H1 (cell line): Measurements from ENCODE around the gene XDH. TPM values are rescaled to one million over a fixed set of nuclear protein-coding genes. Genes with fewer than 3 reads are reported as not detected.

Experiments used
- CTCF ChIA-PET: fragments of 300-600 bp; sonication (Branson Sonifier 250); formaldehyde crosslinking; loops from one replicate; lab custom pipeline; 2021; ENCODE audit not compliant: partially characterized antibody; lab: Charles Lee
- POLR2A ChIA-PET: fragments of 300-600 bp; sonication (Branson Sonifier 250); formaldehyde crosslinking; loops from one replicate; lab custom pipeline; 2021; ENCODE audit warnings: inconsistent platforms; ENCODE audit not compliant: partially characterized antibody; lab: Charles Lee
- DNase-seq, 2 experiments: peaks; one replicate each; pipeline versions ENCODE4 v3.0.0 to v3.0.0-alpha.2; 2010 to 2022; ENCODE audit warnings: low spot score in 2 of 2, low read depth in 1 of 2, mixed read lengths in 1 of 2
- FAIRE-seq: peaks from 2 replicates; lab custom pipeline; 2011; peaks lifted over from hg19 to GRCh38; lab: Jason Lieb, UNC
- H2AFZ ChIP-seq: 2 replicates; pipeline ENCODE4 v1.8.1; 2012; ENCODE audit warnings: low read length, inconsistent platforms
- H2AK5ac ChIP-seq: 2 replicates; pipeline ENCODE4 v1.6.1; 2013; ENCODE audit warnings: low read depth, low read length
- H2BK120ac ChIP-seq: replicated peaks from 2 replicates; pipeline ENCODE3; 2013; ENCODE audit warnings: low read depth, low read length, inconsistent platforms
- H2BK12ac ChIP-seq: 2 replicates; pipeline ENCODE4 v1.6.1; 2013; ENCODE audit warnings: low read depth, low read length
- H2BK15ac ChIP-seq: 2 replicates; pipeline ENCODE4 v1.6.1; 2013; ENCODE audit warnings: low read length
- H2BK20ac ChIP-seq: 2 replicates; pipeline ENCODE4 v1.6.1; 2013; ENCODE audit warnings: low read length
- H2BK5ac ChIP-seq: 2 replicates; pipeline ENCODE4 v1.6.1; 2013; ENCODE audit warnings: low read depth, low read length
- H3K14ac ChIP-seq: 2 replicates; pipeline ENCODE4 v1.6.1; 2013; ENCODE audit warnings: inconsistent platforms; ENCODE audit not compliant: insufficient read length
- H3K18ac ChIP-seq: 2 replicates; pipeline ENCODE4 v1.6.1; 2013; ENCODE audit warnings: low read length; ENCODE audit errors: extremely low read depth
- H3K23ac ChIP-seq: 2 replicates; pipeline ENCODE4 v1.6.1; 2013; ENCODE audit warnings: inconsistent platforms; ENCODE audit not compliant: insufficient read length
- H3K23me2 ChIP-seq: 2 replicates; pipeline ENCODE4 v1.6.1; 2013; ENCODE audit warnings: low read depth, low read length
- H3K27ac ChIP-seq: 2 replicates; pipeline ENCODE4 v1.6.1; 2011; ENCODE audit warnings: low read depth, low read length, inconsistent platforms
- H3K27me3 ChIP-seq, 4 experiments: replicated peaks in 1 of 4; 1 replicate in 1 of 4; 2 replicates in 3 of 4; pipeline versions ENCODE4 v1.6.1 to v1.8.1; 2011 to 2013; ENCODE audit warnings: low read length in 3 of 4, mild to moderate bottlenecking in 3 of 4, inconsistent platforms in 2 of 4, mixed read lengths in 2 of 4, moderate library complexity in 1 of 4; ENCODE audit not compliant: control insufficient read depth in 3 of 4, insufficient read depth in 3 of 4; ENCODE audit errors: extremely low read depth in 1 of 4
- H3K36me3 ChIP-seq, 4 experiments: 2 replicates each; pipeline versions ENCODE4 v1.6.1 to v1.8.1; 2011 to 2013; ENCODE audit warnings: mild to moderate bottlenecking in 4 of 4, low read length in 3 of 4, moderate library complexity in 2 of 4, control low read depth in 1 of 4, inconsistent platforms in 1 of 4; ENCODE audit not compliant: insufficient read depth in 4 of 4, control insufficient read depth in 2 of 4
- H3K4ac ChIP-seq: replicated peaks from 2 replicates; pipeline ENCODE3; 2013; ENCODE audit warnings: low read length, low read depth, mixed read lengths, inconsistent platforms; ENCODE audit not compliant: insufficient read length
- H3K4me1 ChIP-seq, 4 experiments: replicated peaks in 1 of 4; 1 replicate in 1 of 4; 2 replicates in 3 of 4; pipeline versions ENCODE4 v1.6.1 to v1.8.1; 2011 to 2013; ENCODE audit warnings: low read length in 3 of 4, inconsistent platforms in 2 of 4, mixed read lengths in 1 of 4; ENCODE audit not compliant: insufficient read depth in 4 of 4, control insufficient read depth in 3 of 4
- H3K4me2 ChIP-seq, 2 experiments: 2 replicates each; pipeline versions ENCODE4 v1.6.1 to v1.8.1; 2011 to 2013; ENCODE audit warnings: low read depth in 2 of 2, low read length in 2 of 2, control low read depth in 1 of 2, inconsistent platforms in 1 of 2, mild to moderate bottlenecking in 1 of 2; ENCODE audit not compliant: insufficient read depth in 1 of 2
- H3K4me3 ChIP-seq, 4 experiments: fragments of 200-600, 300-600 bp in 1 of 4; sonication (generic), shearing (Covaris generic), sonication (Bioruptor Twin) in 1 of 4; 2 replicates each; pipeline versions ENCODE4 v1.5.1 to v1.8.1; 2011 to 2016; ENCODE audit warnings: low read length in 4 of 4, low read depth in 3 of 4, control low read depth in 2 of 4, inconsistent platforms in 2 of 4, mild to moderate bottlenecking in 2 of 4, mixed read lengths in 1 of 4, moderate library complexity in 1 of 4; ENCODE audit not compliant: insufficient read depth in 2 of 4; ENCODE audit errors: extremely low read depth in 1 of 4
- H3K56ac ChIP-seq: replicated peaks from 2 replicates; pipeline ENCODE3; 2013; ENCODE audit warnings: low read depth, mild to moderate bottlenecking, mixed read lengths, low read length, inconsistent platforms; ENCODE audit not compliant: insufficient read length
- H3K79me1 ChIP-seq: 2 replicates; pipeline ENCODE4 v1.6.1; 2013; ENCODE audit warnings: low read depth, low read length, control low read depth
- H3K79me2 ChIP-seq, 2 experiments: 2 replicates each; pipeline versions ENCODE4 v1.6.1 to v1.8.1; 2012 to 2013; ENCODE audit warnings: low read length in 2 of 2, mild to moderate bottlenecking in 2 of 2, inconsistent platforms in 1 of 2; ENCODE audit not compliant: insufficient read depth in 2 of 2, control insufficient read depth in 1 of 2
- H3K9ac ChIP-seq, 4 experiments: replicated peaks in 1 of 4; 1 replicate in 1 of 4; 2 replicates in 3 of 4; pipeline versions ENCODE4 v1.6.1 to v1.8.1; 2011 to 2013; ENCODE audit warnings: low read depth in 3 of 4, low read length in 3 of 4, control low read depth in 2 of 4, mild to moderate bottlenecking in 2 of 4, moderate library complexity in 2 of 4, inconsistent platforms in 1 of 4; ENCODE audit errors: extremely low read depth in 1 of 4
- H3K9me3 ChIP-seq, 2 experiments: 2 replicates each; pipeline versions ENCODE4 v1.6.1 to v1.8.1; 2012 to 2013; ENCODE audit warnings: mild to moderate bottlenecking in 2 of 2, moderate library complexity in 2 of 2, control low read depth in 1 of 2, inconsistent platforms in 1 of 2, low read depth in 1 of 2, low read length in 1 of 2, mixed read lengths in 1 of 2; ENCODE audit not compliant: insufficient read depth in 2 of 2
- H4K20me1 ChIP-seq, 2 experiments: replicated peaks in 1 of 2; 2 replicates each; pipeline versions ENCODE3 to v1.8.1; 2011 to 2013; ENCODE audit warnings: inconsistent platforms in 2 of 2, low read length in 2 of 2, mild to moderate bottlenecking in 1 of 2; ENCODE audit not compliant: insufficient read depth in 2 of 2, control insufficient read depth in 1 of 2
- H4K5ac ChIP-seq: 2 replicates; pipeline ENCODE4 v1.6.1; 2013; ENCODE audit warnings: low read length, low read depth, mixed read lengths, inconsistent platforms; ENCODE audit not compliant: insufficient read length
- H4K8ac ChIP-seq: 2 replicates; pipeline ENCODE4 v1.8.0; 2013; ENCODE audit warnings: mild to moderate bottlenecking, moderate library complexity, low read length, inconsistent platforms; ENCODE audit not compliant: insufficient read depth; ENCODE audit errors: extremely low read depth
- H4K91ac ChIP-seq: replicated peaks from 2 replicates; pipeline ENCODE3; 2013; ENCODE audit warnings: low read length, mixed read lengths, inconsistent platforms; ENCODE audit not compliant: insufficient read length
- BRCA1 ChIP-seq: IDR thresholded peaks from 2 replicates; pipeline ENCODE4 v1.6.1; 2012; ENCODE audit warnings: low read depth, low read length, improper control_type of control experiment
- CBX5 ChIP-seq: fragments of 300-800, 300-1000 bp; sonication (generic); IDR thresholded peaks from 2 replicates; pipeline ENCODE4 v1.7.1; 2016; ENCODE audit warnings: antibody characterized with exemption, low read length, low read depth
- CBX8 ChIP-seq: fragments of 300-800, 300-1000 bp; sonication (generic); IDR thresholded peaks from 2 replicates; pipeline ENCODE4 v1.7.1; 2016; ENCODE audit warnings: low read depth, low read length, borderline replicate concordance
- CEBPB ChIP-seq: IDR thresholded peaks from 2 replicates; pipeline ENCODE4 v1.6.1; 2012; ENCODE audit warnings: low read depth, low read length
- GABPA ChIP-seq: IDR thresholded peaks from 2 replicates; pipeline ENCODE4 v1.6.1; 2011; ENCODE audit warnings: mild to moderate bottlenecking, low read length, moderate library complexity, borderline replicate concordance; ENCODE audit not compliant: insufficient read depth
- GTF2F1 ChIP-seq: IDR thresholded peaks from 2 replicates; pipeline ENCODE4 v1.6.1; 2012; ENCODE audit warnings: low read depth, low read length, improper control_type of control experiment, borderline replicate concordance
- HDAC6 ChIP-seq: IDR thresholded peaks from one replicate; pipeline ENCODE4 v1.7.1; 2012; ENCODE audit warnings: low read depth, mild to moderate bottlenecking, inconsistent platforms, low read length, moderate library complexity
- NRF1 ChIP-seq: IDR thresholded peaks from 2 replicates; pipeline ENCODE4 v1.6.1; 2011; ENCODE audit warnings: mild to moderate bottlenecking, low read depth, low read length, improper control_type of control experiment
- POLR2AphosphoS5 ChIP-seq: IDR thresholded peaks from 2 replicates; pipeline ENCODE4 v1.6.1; 2011; ENCODE audit warnings: low read depth, low read length
- POU5F1 ChIP-seq: IDR thresholded peaks from 2 replicates; pipeline ENCODE4 v1.6.1; 2011; ENCODE audit warnings: low read depth, mild to moderate bottlenecking, low read length, moderate library complexity
- SIN3A ChIP-seq, 2 experiments: IDR thresholded peaks in 1 of 2; conservative IDR thresholded peaks in 1 of 2; 2 replicates each; pipeline ENCODE4 v1.6.1; 2011 to 2012; ENCODE audit warnings: low read length in 2 of 2, improper control_type of control experiment in 1 of 2, low read depth in 1 of 2, mild to moderate bottlenecking in 1 of 2
- SIX5 ChIP-seq: IDR thresholded peaks from 2 replicates; pipeline ENCODE4 v1.6.1; 2011; ENCODE audit warnings: mild to moderate bottlenecking, low read depth, low read length
- SP2 ChIP-seq: IDR thresholded peaks from 2 replicates; pipeline ENCODE4 v1.6.1; 2012; ENCODE audit warnings: mild to moderate bottlenecking, low read length, inconsistent platforms
- SRF ChIP-seq: IDR thresholded peaks from 2 replicates; pipeline ENCODE4 v1.6.1; 2011; ENCODE audit warnings: mild to moderate bottlenecking, low read depth, low read length, moderate library complexity
- SUZ12 ChIP-seq: fragments of 200-600 bp; sonication (generic); IDR thresholded peaks from 2 replicates; pipeline ENCODE4 v1.6.1; 2012; ENCODE audit warnings: mild to moderate bottlenecking, inconsistent platforms, low read length, moderate library complexity, mixed read lengths
- YY1 ChIP-seq: IDR thresholded peaks from 2 replicates; pipeline ENCODE4 v1.6.1; 2011; ENCODE audit warnings: low read depth, mild to moderate bottlenecking, low read length
- WGBS, 2 experiments: shearing (Covaris generic) in 1 of 2; methylation state at CpG; one replicate each; pipeline versions ENCODE4 v1.1.6 to v1.1.7; 2013 to 2015; ENCODE audit warnings: low lambda C conversion rate in 2 of 2, mixed read lengths in 2 of 2, inconsistent platforms in 1 of 2, low coverage in 1 of 2, missing lambda C conversion rate in 1 of 2; ENCODE audit not compliant: insufficient replicate concordance in 2 of 2, insufficient coverage in 1 of 2, insufficient read length in 1 of 2; ENCODE audit errors: extremely low coverage in 1 of 2, missing lambda C conversion rate in 1 of 2; 5-methylcytosine and 5-hydroxymethylcytosine counted together
- polyA plus RNA-seq, 7 experiments: library from polyadenylated mRNA; depleted of rRNA in 3 of 7; stranded (reverse) in 5 of 7; unstranded in 2 of 7; fragments of >200 nt in 5 of 7; fragments of 200-250 nt in 2 of 7; gene quantifications; 1 replicate in 5 of 7; 2 replicates in 1 of 7; 4 replicates in 1 of 7; pipeline versions ENCODE4 v1.2.1 to v1.2.3, GENCODE V29; 2011 to 2013; ENCODE audit warnings: missing spikeins in 2 of 7, mixed read lengths in 2 of 7
- total RNA-seq: library from RNA; stranded (reverse); fragmentation: NEBNext Ultra II Directional; extraction: Animal tissue kit (Norgen Biotek cat#: 25700); gene quantifications from 2 replicates; pipeline ENCODE4 v1.2.1, GENCODE V29; 2021

Gene XDH
- total and polyA plus RNA-seq, 2 of the 8 experiments (the other 6 are each of a cell fraction or from before 2014, with no cell fraction given) = 0.68 to 1.2 TPM

GRCh38 chr2:31446848-31447247 lies 32.3 kb upstream of the XDH start:
- H4K20me1 ChIP-seq = no peaks in the 10 kb centered on the region
- no peak overlapping the region for H2AK5ac ChIP-seq
- WGBS, 2 experiments = 84% methylated on average over 3 of the region's 3 CpGs; no CpG with 5 or more reads in 1 of the 2 experiments
- no peaks in the 10 kb centered on the region for H3K23me2 ChIP-seq
- peaks cover 36 to 46% of the 10 kb centered on the region in 2 experiments for H3K9me3 ChIP-seq
- H3K79me2 ChIP-seq = no peaks in the 10 kb centered on the region
- no peak overlapping the region for H4K8ac ChIP-seq
- no peak overlapping the region for H2BK120ac ChIP-seq
- no peaks in the 10 kb centered on the region; the same call in 1 of the 2 replicates for H3K79me1 ChIP-seq
- TF ChIP-seq GABPA (no peak), CBX8 (no peak), SP2 (no peak), NRF1 (no peak), YY1 (no peak), SIN3A (conservative IDR thresholded peaks at IDR 0.05 in 1 of 2, IDR thresholded peaks at IDR 0.05 in 1 of 2; ENCODE audit: low read depth in 1 of 2, low read length in 2 of 2) (no peak), BRCA1 (no peak), POU5F1 (no peak), SIX5 (no peak), HDAC6 (no peak), SUZ12 (no peak), POLR2AphosphoS5 (no peak), CEBPB (no peak), CBX5 (no peak), SRF (no peak), GTF2F1 (no peak)
- TF ChIP-seq, all 59 proteins: peak for 0
- Histone ChIP-seq H2BK5ac (no peak overlapping the region), H2AFZ (no peak overlapping the region), H3K23ac (no peak overlapping the region), H3K36me3 (no peaks in the 10 kb centered on the region; a peak in 1 of 8 replicates), H3K27me3 (no peaks in the 10 kb centered on the region), H3K4me3 (no peak overlapping the region), H3K18ac (no peak overlapping the region), H3K14ac (no peak overlapping the region), H3K9ac (no peak overlapping the region), H4K5ac (no peak overlapping the region), H4K91ac (no peak overlapping the region), H2BK15ac (no peak overlapping the region), H2BK20ac (no peak overlapping the region), H3K4ac (no peak overlapping the region), H2BK12ac (no peak overlapping the region), H3K4me2 (no peak overlapping the region), H3K4me1 (no peaks in the 10 kb centered on the region), H3K27ac (no peak overlapping the region), H3K56ac (no peak overlapping the region)
- ChIA-PET POLR2A (no interaction called here), CTCF (no interaction called here)
- FAIRE-seq (no peak), DNase-seq (no peak)
